Right ventricle myocardium superior (tissue), 1 donor: ENCODE results near the gene SUV39H2. TPM values are rescaled to one million over a fixed set of nuclear protein-coding genes. Genes with fewer than 3 reads are reported as not detected.
"Not testable (repeated sequence)": the region's sequence is repeated elsewhere in the genome, so short reads cannot be mapped to it uniquely, and the experiment has no call there.

Experiments used
- ATAC-seq: fragments of 200-7000 bp; cut with Tn5 transposase; one replicate; pipeline ENCODE4 v1.9.1; 2020; ENCODE audit warnings: mild to moderate bottlenecking; ENCODE audit not compliant: poor library complexity
- DNase-seq: peaks from one replicate; pipeline ENCODE4 v3.0.0-alpha.2; 2020
- intact Hi-C: fragments of 100-400 bp; cut with DNase I; formaldehyde crosslinking; loops from one replicate; pipeline ENCODE4 v1.11.2; 2022
- total RNA-seq: library from RNA; stranded (reverse); fragmentation: NEBNext Ultra II Directional; extraction: Animal tissue kit (Norgen Biotek cat#: 25700); gene quantifications from one replicate; pipeline ENCODE4 v1.2.1, GENCODE V29; 2021
- donor health status: DM: no; HTN: yes; CAD: no; lungs with severe emphysema.

Gene SUV39H2
- total RNA-seq, 1 donor from 2014 or later, result 4.1 TPM

GRCh38 chr10:14864466-14864865, 14.2 kb upstream of the SUV39H2 start:
- ATAC-seq, intact Hi-C loops, DNase-seq: not testable (repeated sequence)

GRCh38 chr10:14864871-14865270, 13.8 kb upstream of the SUV39H2 start:
- intact Hi-C loops, DNase-seq, ATAC-seq: not testable (repeated sequence)

- intact Hi-C loops, result no loop called here
- ATAC-seq, result no peak
Measured at GRCh38 chr10:14873090-14873760, 5.4 kb upstream of the SUV39H2 start.

GRCh38 chr10:14875941-14876340, 2.7 kb upstream of the SUV39H2 start:
- intact Hi-C loops, result loop anchor here (5.0 kb wide), 2 partner anchors 39 to 76 kb away; partner anchors contain the start of genes CDNF, DCLRE1C, HSPA14 and MSANTD7

More at GRCh38 chr10:14873090-14873760, 5.4 kb upstream of the SUV39H2 start:
- no peak for DNase-seq

GRCh38 chr10:14876764-14877163, 1.9 kb upstream of the SUV39H2 start:
- DNase-seq (no peak), ATAC-seq (no peak)
- intact Hi-C loops, result loop anchor here (5.0 kb wide), 2 partner anchors 39 to 76 kb away; partner anchors contain the start of genes CDNF, DCLRE1C, HSPA14 and MSANTD7

More at GRCh38 chr10:14875941-14876340, 2.7 kb upstream of the SUV39H2 start:
- no peak for ATAC-seq
- no peak for DNase-seq

- intact Hi-C loops, result loop anchor here (5.0 kb wide), 2 partner anchors 42 to 73 kb away; partner anchors contain the start of genes CDNF, DCLRE1C, HSPA14 and MSANTD7
- DNase-seq, result no peak
- ATAC-seq, result no peak
Measured at GRCh38 chr10:14879124-14879927, 660 bp downstream of the SUV39H2 start.

GRCh38 chr10:14879928-14880193, 1.2 kb downstream of the SUV39H2 start:
- ATAC-seq (no peak), DNase-seq (no peak)
- intact Hi-C loops, result loop anchor here (5.0 kb wide), 2 partner anchors 43 to 72 kb away; partner anchors contain the start of genes CDNF, DCLRE1C, HSPA14 and MSANTD7

GRCh38 chr10:14880229-14880628, 1.6 kb downstream of the SUV39H2 start:
- no peak for DNase-seq
- intact Hi-C loops, result no loop called here
- ATAC-seq, result no peak

- DNase-seq (no peak), ATAC-seq (no peak)
- intact Hi-C loops, result no loop called here
Measured at GRCh38 chr10:14884082-14884481, 5.4 kb downstream of the SUV39H2 start.

GRCh38 chr10:14889318-14889717, 10.7 kb downstream of the SUV39H2 start:
- no peak for ATAC-seq
- intact Hi-C loops, result no loop called here

GRCh38 chr10:14891151-14891550, 12.5 kb downstream of the SUV39H2 start:
- intact Hi-C loops, result no loop called here
- DNase-seq, result no peak
- ATAC-seq, result no peak

More at GRCh38 chr10:14889318-14889717, 10.7 kb downstream of the SUV39H2 start:
- DNase-seq, result no peak

GRCh38 chr10:14904316-14904732, 25.7 kb downstream of the SUV39H2 start:
- no peak for ATAC-seq
- no peak for DNase-seq
- intact Hi-C loops, result no loop called here

GRCh38 chr10:14904864-14905263, 26.2 kb downstream of the SUV39H2 start:
- intact Hi-C loops, result no loop called here
- DNase-seq, result no peak
- no peak for ATAC-seq

GRCh38 chr10:14905890-14906289, 27.2 kb downstream of the SUV39H2 start:
- DNase-seq, result no peak
- no peak for ATAC-seq
- intact Hi-C loops, result no loop called here

- DNase-seq (no peak), ATAC-seq (no peak)
- intact Hi-C loops, result no loop called here
Measured at GRCh38 chr10:14906765-14907164, 28.1 kb downstream of the SUV39H2 start.

- intact Hi-C loops, ATAC-seq, DNase-seq: not testable (repeated sequence)
Measured at GRCh38 chr10:14907591-14907990, 28.9 kb downstream of the SUV39H2 start.

- ATAC-seq (no peak), DNase-seq (no peak)
- intact Hi-C loops, result no loop called here
Measured at GRCh38 chr10:14909101-14909500, 30.4 kb downstream of the SUV39H2 start.

- ATAC-seq (no peak), DNase-seq (no peak)
- intact Hi-C loops, result no loop called here
Measured at GRCh38 chr10:14910953-14911352, 32.3 kb downstream of the SUV39H2 start.

GRCh38 chr10:14911801-14912200, 33.1 kb downstream of the SUV39H2 start:
- no peak for DNase-seq
- intact Hi-C loops, result no loop called here
- no peak for ATAC-seq

GRCh38 chr10:14916600-14916999, 37.9 kb downstream of the SUV39H2 start:
- no peak for DNase-seq
- no peak for ATAC-seq
- intact Hi-C loops, result no loop called here
